Large intestine (tissue), 3 donors: ENCODE data around the gene ALDH9A1. TPM values are rescaled to one million over a fixed set of nuclear protein-coding genes. Genes with fewer than 3 reads are reported as not detected.
A peak's percentile ranks its signal among the peaks of the same experiment; 100 is the strongest.
"Not testable (repeated sequence)": the region's sequence is repeated elsewhere in the genome, so short reads cannot be mapped to it uniquely, and the experiment has no call there.

Source experiments
- DNase-seq, 2 donors: peaks; one replicate each; pipeline versions ENCODE4 v3.0.0 to v3.0.0-alpha.2; 2013
- H3K27ac ChIP-seq: one replicate; pipeline ENCODE4 v1.5.1; 2013; ENCODE audit warnings: low read length
- H3K27me3 ChIP-seq: 2 replicates; pipeline ENCODE4 v1.6.1; 2013; ENCODE audit warnings: low read length; ENCODE audit not compliant: control insufficient read depth, insufficient read depth
- H3K36me3 ChIP-seq: 2 replicates; pipeline ENCODE4 v1.6.1; 2013; ENCODE audit warnings: low read length; ENCODE audit not compliant: control insufficient read depth, insufficient read depth
- H3K4me1 ChIP-seq: one replicate; pipeline ENCODE4 v1.6.1; 2013; ENCODE audit warnings: low read length; ENCODE audit not compliant: control insufficient read depth, insufficient read depth
- H3K4me3 ChIP-seq: one replicate; pipeline ENCODE4 v1.5.1; 2013; ENCODE audit warnings: low read length
- H3K9me3 ChIP-seq: one replicate; pipeline ENCODE4 v1.6.1; 2013; ENCODE audit warnings: mild to moderate bottlenecking, low read depth, low read length, moderate library complexity; ENCODE audit not compliant: control insufficient read depth
- WGBS: methylation state at CpG from one replicate; pipeline ENCODE4 v1.1.5; 2013; ENCODE audit warnings: low lambda C conversion rate; ENCODE audit not compliant: insufficient coverage; 5-methylcytosine and 5-hydroxymethylcytosine counted together
- polyA plus RNA-seq: library from polyadenylated mRNA; unstranded; fragments of 120-200 nt; gene quantifications from one replicate; pipeline ENCODE4 v1.2.1, GENCODE V29; 2013

ALDH9A1 gene
- polyA plus RNA-seq, 1 donor: 66.6 TPM

DNA sequence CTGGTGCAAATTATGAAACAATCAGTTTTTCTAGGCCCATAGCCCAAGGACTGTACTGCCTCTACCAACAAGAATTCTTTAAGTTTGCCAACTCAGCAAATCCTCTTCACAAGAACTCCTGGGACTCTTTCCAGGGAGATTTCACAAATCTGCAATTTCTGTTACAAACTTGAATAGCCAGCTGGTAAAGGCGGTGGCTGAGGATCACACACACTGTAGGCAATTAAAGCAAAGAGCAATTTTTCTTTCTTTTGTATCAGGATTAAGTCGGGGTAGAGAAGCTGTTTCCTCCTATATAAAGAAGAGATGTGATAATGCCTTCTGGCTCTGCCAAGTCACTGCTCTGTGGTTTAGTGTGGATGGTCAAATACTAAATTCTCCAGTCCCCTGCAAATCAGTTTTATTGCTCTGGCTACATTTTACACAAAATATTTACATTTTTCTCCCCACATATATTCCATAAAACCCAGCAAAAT is 1.7 kb downstream of the ALDH9A1 start:
- H3K36me3 ChIP-seq: no peaks in the 10 kb centered on the region
- DNase-seq: peak; percentile 13 to 51
- no CpG with 5 or more reads among the region's 2 CpGs for WGBS
- no peaks in the 10 kb centered on the region for H3K27me3 ChIP-seq
- H3K4me1 ChIP-seq: no peaks in the 10 kb centered on the region
- no peak overlapping the region for H3K4me3 ChIP-seq
- peaks cover 2% of the 10 kb centered on the region for H3K9me3 ChIP-seq
- no peak overlapping the region for H3K27ac ChIP-seq

DNA sequence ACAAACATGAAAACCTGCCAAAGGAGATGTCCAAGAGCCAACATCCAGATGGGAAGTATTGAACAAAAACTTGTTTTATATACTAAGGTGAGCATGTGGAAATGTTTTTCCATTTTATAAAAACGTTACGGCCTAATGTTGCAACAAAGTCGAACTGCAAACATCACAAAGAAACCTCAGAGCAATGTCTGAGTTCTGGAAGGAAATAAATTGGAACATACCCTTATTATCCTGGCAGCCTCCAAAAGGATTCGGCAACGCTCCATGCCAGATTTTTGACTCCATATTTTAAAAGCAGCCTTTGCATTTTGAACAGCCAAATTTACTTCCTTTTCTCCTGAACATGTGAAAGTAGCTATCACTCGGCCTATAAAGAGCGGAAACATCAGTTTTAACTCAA is 3.3 kb downstream of the ALDH9A1 start:
- Histone ChIP-seq H3K36me3 (no peaks in the 10 kb centered on the region), H3K27me3 (no peaks in the 10 kb centered on the region), H3K9me3 (peaks cover 2% of the 10 kb centered on the region), H3K27ac (no peak overlapping the region), H3K4me3 (no peak overlapping the region), H3K4me1 (no peaks in the 10 kb centered on the region)
- no peak for DNase-seq
- 60% methylated on average over 1 of the region's 7 CpGs for WGBS

DNA sequence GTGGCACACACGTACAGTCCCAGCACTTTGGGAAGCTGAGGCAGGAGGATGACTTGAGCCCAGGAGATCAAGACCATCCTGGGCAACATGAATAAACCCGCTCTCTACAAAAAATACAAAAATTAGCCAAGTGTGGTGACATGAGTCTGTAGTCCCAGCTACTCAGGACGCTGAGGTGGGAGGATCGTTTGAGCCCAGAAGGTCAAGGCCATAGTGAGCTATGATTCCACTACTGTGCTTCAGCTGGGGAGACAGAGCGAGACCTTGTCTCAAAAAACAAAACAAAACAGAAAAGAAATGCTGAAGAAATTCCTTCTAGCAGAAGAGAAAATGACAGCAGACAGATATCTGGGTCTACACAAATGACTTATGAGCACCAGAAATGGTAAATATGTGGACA is 10.3 kb downstream of the ALDH9A1 start:
- Histone ChIP-seq H3K4me3 (no peak overlapping the region), H3K36me3 (peaks cover 15% of the 10 kb centered on the region), H3K27ac (no peak overlapping the region), H3K4me1 (no peaks in the 10 kb centered on the region), H3K27me3 (no peaks in the 10 kb centered on the region), H3K9me3 (no peaks in the 10 kb centered on the region)
- DNase-seq: no peak
- 100% methylated on average over 4 of the region's 5 CpGs for WGBS

DNA sequence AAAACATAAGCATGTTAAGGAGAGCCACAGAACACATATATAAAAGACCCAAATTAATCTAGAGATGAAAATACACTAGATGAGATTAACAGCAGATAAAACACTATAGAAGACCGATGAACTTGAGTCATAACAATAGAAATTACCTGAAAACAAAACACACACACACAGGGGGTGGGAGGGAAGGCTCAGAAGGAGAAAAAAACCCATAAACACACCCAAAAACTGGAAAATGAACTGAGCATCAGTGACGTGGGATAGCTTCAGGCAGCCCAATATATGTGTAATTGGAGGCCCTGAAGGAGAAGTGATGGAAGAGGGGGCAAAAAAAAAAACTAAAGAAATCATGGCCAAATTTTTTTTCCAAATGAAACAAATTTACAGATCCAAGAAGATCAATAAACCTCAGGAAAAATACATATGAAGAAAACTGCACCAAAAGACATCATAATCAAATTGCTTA is 11.4 kb downstream of the ALDH9A1 start:
- H3K27ac ChIP-seq: no peak overlapping the region
- no peaks in the 10 kb centered on the region for H3K4me1 ChIP-seq
- no peak for DNase-seq
- H3K36me3 ChIP-seq: peaks cover 24% of the 10 kb centered on the region
- no peaks in the 10 kb centered on the region for H3K27me3 ChIP-seq
- H3K4me3 ChIP-seq: no peak overlapping the region
- WGBS: 83% methylated on average over 1 of the region's 2 CpGs
- no peaks in the 10 kb centered on the region for H3K9me3 ChIP-seq

DNA sequence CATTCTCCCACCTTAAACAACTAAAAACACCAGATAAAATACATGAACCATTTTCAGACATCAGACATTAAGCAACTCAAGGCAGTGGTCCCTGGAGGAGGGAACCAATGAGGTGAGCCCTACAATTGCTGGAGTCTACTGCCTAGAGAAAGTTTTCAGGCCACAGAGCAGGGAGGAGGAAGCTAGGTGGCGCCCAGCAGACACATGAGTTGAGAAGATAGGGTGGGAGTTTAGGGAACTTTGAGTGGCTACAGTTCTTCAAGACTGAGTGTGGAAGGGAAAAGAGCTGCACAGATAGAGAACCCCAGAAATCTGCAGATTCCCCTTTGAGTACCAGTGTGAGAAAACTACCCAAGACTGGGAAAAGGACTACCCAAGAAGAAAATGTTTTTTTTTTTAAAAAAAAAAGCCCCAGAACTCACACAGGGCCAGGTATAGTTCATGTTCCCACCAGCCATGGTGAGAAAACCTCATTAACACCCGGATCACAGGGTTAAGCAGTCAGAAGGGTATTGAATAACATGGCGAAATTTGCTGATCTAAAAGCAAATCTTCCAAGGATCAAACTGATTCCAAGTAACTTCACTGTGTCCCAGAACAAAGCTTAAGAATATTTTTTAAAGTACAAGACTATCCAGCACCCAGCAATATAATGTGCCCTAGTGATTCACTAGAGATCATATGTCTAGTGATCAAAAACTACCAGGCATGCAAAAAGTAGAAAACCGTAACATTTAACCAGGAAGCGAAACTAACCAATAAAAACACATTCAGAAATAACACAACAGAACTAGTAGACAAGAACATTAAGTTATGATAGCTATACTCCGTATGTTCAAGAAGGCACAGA is 12.0 kb downstream of the ALDH9A1 start:
- no peak overlapping the region for H3K4me3 ChIP-seq
- peaks cover 28% of the 10 kb centered on the region for H3K36me3 ChIP-seq
- no peaks in the 10 kb centered on the region for H3K4me1 ChIP-seq
- H3K9me3 ChIP-seq: no peaks in the 10 kb centered on the region
- H3K27ac ChIP-seq: no peak overlapping the region
- no peak for DNase-seq
- no peaks in the 10 kb centered on the region for H3K27me3 ChIP-seq
- no CpG with 5 or more reads among the region's 6 CpGs for WGBS

DNA sequence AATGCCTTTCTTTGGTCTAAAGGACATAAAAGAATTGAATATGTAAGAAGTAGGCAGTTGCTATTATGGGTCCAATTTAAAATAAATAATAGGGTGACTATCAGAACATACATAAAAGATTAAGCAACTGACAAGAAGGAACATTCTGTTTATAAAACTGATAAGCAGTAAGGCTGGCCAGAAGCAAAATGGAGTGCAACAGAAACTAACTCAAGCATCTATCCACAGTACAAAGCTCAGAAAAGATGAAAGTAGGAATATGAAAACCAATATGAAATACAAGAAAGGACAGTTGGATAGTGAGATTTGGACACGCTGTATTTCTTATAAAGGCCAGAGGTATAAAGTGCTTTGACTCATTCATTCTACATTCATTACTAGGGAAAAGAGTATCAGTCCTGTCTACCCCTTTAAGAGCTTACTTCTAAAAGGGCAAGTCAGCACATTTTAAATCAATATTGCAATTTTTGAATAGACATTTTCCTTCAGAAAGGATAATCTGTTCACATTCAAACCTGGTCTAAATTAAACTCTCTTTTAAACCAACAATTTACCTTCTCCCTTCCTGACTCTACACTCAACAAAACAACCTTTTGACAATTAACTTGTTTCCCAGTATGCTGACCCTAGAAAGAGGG is 14.4 kb downstream of the ALDH9A1 start:
- DNase-seq: no peak
- Histone ChIP-seq H3K27ac (no peak overlapping the region), H3K4me1 (no peaks in the 10 kb centered on the region), H3K9me3 (no peaks in the 10 kb centered on the region), H3K4me3 (no peak overlapping the region), H3K27me3 (no peaks in the 10 kb centered on the region), H3K36me3 (peaks cover 45% of the 10 kb centered on the region)
- WGBS: 0% methylated on average over 1 of the region's 1 CpG

DNA sequence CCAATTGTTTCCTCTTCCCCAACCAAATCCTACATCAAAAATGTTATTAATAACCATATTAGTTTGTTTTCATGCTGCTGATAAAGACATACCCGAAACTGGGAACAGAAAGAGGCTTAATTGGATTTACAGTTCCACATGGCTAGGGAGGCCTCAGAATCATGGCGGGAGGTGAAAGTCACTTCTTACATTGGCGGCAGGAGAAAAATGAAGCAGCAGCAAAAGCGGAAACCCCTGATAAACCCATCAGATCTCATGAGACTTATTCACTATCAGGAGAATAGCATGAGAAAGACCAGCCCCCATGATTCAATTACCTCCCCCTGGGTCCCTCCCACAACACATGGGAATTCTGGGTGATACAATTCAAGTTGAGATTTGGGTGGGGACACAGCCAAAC is 17.6 kb downstream of the ALDH9A1 start:
- not testable (repeated sequence) for H3K4me3 ChIP-seq, H3K9me3 ChIP-seq, DNase-seq, H3K4me1 ChIP-seq, H3K27me3 ChIP-seq, H3K27ac ChIP-seq
- no CpG with 5 or more reads among the region's 4 CpGs for WGBS
- H3K36me3 ChIP-seq: peaks cover 57% of the 10 kb centered on the region

DNA sequence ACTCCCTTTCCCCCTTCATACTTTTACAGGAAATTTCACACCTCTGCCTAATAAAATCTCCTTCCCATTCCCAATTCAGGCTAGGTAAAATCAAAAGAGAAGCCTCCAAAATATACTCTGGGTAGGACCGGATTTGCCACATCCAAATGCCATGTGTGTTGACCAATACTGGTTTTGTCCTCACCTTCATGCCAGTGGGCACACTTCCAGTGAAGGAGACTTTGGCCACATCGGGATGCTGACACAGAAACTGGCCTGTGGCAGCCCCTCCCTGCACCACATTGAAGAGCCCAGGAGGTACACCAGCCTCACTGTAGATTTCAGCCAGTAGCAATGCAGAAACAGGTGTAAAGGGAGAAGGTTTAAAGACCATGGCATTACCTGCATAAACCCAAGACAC is 18.1 kb downstream of the ALDH9A1 start:
- WGBS: no CpG with 5 or more reads among the region's 2 CpGs
- peaks cover 56% of the 10 kb centered on the region for H3K36me3 ChIP-seq

DNA sequence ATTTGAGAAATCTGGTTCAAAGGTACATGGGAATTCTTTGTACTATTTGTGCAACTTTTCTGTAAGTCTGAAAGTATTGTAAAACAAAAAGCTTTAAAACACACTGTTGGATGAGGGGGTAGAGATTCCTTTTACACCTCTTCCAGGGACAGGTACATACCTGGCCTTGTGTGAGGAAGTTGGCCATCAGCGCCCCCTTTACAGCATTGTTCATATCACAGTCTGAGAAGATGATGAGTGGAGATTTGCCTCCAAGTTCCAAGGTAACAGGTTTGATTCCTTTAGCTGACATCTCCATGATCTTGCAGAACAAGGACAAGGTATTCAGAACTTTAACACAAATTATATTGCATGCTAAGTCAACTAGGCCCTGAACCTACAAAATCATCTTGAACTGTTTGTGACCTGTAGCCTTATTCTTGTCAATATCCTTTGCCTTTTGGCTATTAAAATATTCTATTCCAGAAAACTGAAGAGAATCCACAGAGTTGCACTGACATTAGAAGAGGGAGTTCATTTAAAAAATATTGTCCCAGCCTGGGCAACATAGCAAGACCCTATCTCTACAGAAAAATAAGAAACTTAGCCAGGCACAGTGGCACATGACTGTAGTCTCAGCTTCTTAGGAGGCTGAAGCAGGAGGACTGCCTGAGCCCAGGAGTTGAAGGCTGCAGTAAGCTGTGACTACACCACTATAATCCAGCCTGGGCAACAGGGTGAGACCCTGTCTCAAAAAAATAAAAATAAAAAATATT is 18.9 kb downstream of the ALDH9A1 start:
- WGBS: no CpG with 5 or more reads among the region's 1 CpG
- Histone ChIP-seq H3K27me3 (no peaks in the 10 kb centered on the region), H3K27ac (no peak overlapping the region), H3K36me3 (peaks cover 58% of the 10 kb centered on the region), H3K9me3 (no peaks in the 10 kb centered on the region), H3K4me1 (no peaks in the 10 kb centered on the region), H3K4me3 (no peak overlapping the region)
- no peak for DNase-seq

More for the DNA sequence above, 18.1 kb downstream of the ALDH9A1 start:
- Histone ChIP-seq H3K4me3 (no peak overlapping the region), H3K4me1 (no peaks in the 10 kb centered on the region), H3K9me3 (no peaks in the 10 kb centered on the region), H3K27me3 (no peaks in the 10 kb centered on the region), H3K27ac (no peak overlapping the region)
- DNase-seq: no peak

DNA sequence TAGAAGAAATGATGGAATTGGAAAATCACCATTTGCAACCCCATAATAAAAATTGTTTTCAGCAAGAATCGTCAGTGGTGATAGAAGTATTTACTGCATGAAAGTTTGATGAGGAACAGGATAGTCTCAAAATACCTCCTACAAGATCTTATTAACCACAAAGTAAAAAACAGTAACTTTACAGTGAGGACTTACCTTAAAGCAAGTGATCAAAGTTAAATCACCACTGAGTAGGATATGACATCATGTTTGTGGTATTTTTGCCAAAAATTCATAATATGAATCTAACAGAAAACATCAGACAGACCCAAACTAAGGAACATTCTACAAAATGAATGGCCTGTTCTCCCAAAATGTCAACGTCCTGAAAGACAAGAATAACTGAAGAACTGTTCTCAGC is 19.9 kb downstream of the ALDH9A1 start:
- H3K27me3 ChIP-seq: no peaks in the 10 kb centered on the region
- H3K27ac ChIP-seq: no peak overlapping the region
- H3K9me3 ChIP-seq: no peaks in the 10 kb centered on the region
- H3K4me3 ChIP-seq: no peak overlapping the region
- H3K36me3 ChIP-seq: peaks cover 58% of the 10 kb centered on the region
- WGBS: no CpG with 5 or more reads among the region's 2 CpGs
- DNase-seq: no peak
- H3K4me1 ChIP-seq: no peaks in the 10 kb centered on the region
